DMS53 (cell line): ENCODE measurements around the gene PMPCA.

ENCODE experiments used
- DNase-seq: peaks from one replicate; lab custom pipeline; 2025; lab: John Stamatoyannopoulos, UW

PMPCA gene

DNA sequence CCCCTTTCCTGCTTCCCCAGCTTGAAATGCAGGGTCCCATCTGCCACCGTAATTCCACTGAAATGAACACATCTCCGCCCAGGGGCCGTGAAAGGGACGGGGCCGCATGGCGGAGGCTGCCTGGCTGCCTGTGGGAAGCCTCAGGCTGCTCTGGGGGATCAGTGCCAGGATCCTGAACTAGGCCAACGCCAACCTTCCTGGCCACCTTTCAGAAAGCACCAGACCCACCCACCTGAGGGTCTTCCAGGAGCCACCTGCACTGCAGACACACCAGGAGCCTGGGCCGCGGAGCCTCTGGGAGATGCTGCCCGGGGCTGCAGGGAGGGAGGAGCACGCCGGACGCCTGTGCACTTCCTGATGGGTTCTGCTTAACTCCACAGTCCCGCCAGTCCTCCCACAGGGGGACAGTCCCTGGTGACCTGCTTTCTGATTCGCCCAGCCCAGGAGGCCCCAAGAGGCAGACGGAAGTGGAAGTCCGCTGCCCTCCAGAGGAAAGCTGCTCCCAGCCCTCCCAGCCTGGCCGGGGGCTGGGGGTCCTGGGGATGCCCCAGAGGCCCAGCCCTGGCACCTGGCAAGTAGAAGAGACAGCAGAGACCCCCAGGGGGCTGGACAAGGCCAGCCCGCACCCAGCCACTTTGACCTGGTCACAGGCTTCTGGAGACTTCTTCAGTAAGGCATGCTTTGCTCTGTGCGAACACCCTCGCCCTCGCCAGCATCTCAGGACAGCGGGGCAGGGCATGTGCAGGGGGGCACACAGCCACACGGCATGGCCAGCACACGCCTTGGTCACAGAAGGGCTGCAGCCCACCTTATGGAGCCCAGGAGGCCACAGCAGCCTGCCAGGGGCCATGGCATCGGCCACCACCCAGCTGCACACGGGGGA, 36.9 kb upstream of the PMPCA start, which contains the start of gene CARD9:
Gene CARD9 (minus strand): TSS at position 370 of the 883 bp plus-strand sequence. CDS start 1,591 bp downstream, outside the sequence.
- peak; percentile 81 for DNase-seq

DNA sequence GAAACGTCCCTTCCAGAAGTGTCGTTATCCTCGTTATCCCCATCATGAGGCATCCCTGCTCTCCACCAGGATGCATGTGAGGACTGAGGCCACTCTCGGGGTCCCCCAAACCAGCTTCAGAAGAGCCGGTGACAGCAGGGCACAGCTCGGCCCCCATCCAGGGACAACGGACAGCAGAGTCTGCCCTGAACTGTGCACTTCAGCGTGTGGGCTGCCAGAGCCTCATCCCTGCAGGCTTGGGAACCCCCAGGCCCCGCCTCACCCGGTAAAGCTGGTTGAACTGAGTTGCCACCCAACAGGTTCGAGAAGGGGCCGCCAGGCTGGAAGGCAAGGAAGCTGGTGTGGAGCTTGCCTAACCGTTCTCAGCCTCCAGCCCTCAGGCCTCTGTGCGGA, 36.3 kb upstream of the PMPCA start:
- DNase-seq, result no peak

DNA sequence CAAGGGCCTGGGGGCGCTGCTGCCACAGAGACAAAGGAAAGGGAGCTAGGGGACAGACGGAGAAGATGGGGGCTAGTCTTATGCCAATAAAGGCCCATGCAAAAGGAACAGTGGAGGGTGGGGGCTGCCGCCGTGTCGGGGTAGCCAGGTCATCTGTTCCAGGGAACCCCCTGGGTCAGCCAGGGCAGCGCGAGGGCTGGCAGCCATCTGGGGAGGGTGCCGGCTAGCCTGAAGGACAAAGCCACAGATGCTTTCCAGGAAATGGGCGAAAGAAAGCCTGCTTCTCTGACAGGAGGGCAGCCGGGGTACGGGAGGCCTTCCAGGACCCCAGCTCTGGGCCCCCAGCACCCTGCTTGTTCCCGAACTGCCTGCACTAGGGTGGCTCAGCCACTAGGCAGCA, 35.4 kb upstream of the PMPCA start:
- no peak for DNase-seq

DNA sequence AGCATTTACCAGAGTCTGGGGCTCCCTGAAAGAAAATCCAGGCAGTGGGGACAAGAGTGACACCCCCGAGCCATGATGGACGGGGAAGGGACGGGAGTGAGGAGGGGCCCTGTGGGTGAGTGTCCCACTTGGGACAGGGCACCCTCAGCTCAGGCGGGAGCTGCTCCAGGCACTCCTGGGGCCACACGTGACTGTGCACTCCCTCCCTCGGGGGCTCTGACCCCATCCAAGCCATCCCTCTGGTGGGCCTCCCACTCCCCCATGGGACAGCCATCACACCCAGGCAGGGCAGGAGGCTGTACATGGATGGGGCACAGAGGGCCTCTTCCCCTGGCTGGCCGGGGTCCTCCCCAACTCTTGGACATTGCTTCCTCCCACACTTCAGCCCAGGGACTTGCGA, 34.0 kb upstream of the PMPCA start:
- DNase-seq, result no peak

DNA sequence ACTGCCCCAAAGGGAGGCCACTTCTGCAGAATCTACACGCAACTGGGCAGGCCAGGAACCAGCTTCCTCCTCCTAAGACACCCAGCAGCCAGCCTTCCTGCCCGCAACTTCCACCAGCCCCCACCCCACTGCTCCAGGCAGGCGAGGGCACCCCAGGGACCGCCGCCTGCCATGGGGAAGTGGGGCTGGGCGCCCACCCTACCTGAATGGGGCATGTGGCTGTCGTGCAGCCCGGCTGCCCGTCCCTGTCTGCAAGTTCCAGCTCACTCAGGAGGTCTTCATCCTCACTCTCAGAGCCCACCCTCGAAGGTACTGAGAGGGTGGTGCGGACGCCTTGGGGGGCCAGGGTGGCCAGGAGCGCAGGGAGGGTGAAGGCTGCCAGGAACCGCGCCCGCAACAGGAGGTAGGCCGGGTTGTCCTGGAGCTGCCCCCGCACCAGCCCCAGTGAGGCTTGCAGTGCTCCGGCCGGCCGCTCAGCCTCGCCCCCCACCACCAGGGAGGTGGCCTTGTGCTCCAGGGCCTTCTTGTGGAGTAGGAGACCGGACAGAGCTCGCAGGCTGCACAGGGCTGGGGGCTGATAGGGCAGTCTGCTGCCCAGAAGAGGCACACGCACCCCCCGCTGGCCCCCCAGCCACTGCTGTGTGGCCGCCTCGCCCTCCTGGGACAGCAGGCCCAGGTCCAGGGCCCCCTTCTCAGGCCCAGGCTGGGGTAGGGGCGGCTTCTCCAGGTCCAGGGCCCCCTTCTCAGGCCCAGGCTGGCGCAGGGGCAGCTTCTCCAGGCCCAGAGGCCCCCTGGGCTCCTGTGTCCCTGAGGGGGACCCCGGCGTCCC, 32.9 kb upstream of the PMPCA start:
- DNase-seq, result no peak

DNA sequence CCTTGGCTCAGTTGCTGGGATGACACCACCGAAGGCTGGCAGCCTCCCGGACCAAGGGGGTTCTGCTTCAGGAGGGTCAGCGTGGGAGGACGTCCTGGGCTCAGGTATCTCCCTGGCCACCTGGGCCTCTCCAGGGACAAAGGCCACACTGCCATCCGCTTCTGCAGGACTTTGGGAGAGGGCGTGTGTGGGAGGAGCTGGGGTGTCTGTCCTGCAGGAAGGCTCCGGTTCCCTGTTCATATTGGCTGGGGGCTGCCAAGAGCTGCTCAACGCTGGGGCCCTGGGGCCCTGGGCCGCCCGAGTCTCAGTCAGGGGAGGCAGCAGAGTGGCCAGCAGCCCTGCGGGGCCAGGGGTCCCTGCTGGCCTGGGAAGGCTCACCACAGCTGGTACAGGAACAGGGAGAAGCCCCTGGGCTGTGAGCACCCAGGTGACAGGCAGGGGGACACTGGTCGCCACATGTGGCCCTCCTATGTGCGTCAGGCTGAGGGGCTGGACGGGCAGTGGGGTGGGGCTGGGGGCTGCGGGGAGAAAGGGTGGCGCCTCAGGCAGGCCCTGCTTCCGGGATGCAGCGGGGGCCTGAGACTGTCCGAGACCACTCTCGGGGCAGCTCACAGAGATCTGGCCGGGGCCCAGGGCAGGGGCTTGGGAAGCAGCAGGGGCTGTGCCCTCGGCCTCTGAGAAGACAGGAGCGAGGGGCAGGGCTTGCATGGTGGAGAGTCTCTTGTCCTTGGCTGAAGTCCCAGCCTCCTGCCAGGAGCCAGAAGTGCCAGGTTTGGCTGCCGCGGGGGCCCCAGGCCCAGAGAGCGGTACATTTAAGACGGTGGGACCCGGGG, 32.1 kb upstream of the PMPCA start:
- no peak for DNase-seq

DNA sequence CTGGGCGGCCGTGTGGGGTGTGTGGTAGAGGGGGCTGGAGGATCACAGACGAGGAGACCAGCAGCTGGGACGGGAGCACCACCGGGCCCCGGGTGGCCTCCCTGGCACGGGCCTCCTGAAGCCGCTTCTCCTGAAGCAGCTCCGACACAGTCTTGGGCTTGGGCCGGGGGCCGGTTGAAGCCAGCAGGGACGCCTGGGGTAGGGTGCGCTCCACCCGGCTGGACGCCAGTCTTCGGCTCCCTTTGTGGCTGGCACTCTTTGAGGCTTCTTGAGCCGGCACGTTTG, 31.5 kb upstream of the PMPCA start:
- no peak for DNase-seq

DNA sequence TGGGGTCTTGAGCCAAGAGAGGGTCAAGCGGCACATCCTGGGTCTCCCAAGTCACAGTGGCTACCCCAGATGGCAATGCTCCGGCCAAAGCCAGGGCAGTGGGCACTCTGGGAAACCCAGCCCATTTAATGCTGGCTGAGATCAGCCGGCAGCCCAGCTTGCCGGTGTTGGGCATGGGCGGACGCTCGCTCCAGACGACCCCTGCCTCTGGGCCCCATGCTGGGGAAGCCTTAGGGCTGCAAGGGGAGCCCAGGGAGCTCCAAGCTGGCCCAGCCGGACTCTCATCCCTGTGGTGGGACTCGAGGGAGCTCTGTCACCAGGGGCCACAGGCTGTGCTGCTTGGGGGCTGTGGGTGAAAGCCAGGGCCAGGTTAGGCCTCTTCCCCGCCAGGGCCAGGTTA, 31.1 kb upstream of the PMPCA start:
- DNase-seq, result no peak

DNA sequence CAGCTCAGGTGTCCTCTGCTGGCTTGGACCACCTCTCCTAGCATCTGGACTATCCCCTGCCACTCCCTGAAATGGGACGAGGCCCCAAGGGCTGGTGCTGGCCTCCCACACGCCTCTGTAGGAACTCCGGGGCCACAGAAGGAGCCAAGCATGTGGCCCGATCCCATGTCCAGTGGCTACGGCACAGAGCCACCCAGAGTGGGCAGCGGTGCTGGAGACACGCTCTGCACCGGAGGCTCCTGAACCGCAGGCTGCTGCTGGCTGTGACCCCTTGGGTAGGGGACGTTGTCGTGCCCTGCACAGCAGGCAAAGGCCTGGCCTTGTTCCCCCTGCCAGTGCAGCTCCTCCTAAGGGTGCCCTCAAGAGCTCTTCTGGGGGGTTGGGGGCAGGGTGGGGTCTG, 30.6 kb upstream of the PMPCA start:
- no peak for DNase-seq

DNA sequence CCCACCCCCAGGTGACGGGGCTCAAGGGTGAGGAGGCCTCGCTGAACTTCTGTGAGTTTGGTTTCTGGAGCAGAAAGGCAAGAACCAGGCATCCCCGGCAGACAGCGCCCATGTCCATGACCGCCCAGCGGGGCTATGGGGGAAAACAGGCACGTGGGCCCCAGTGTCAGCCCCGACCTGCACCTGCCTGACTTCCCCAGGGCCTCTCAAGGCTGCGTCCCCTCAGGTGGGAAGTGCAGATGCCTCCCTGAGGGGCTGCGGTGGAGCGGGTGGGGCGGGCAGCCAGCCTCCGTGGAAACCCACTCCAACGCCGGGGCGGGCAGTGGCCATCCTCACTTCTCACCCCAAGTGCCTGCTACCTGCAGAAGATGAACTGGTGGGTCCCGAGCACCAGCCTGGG, 30.1 kb upstream of the PMPCA start:
- DNase-seq, result no peak

DNA sequence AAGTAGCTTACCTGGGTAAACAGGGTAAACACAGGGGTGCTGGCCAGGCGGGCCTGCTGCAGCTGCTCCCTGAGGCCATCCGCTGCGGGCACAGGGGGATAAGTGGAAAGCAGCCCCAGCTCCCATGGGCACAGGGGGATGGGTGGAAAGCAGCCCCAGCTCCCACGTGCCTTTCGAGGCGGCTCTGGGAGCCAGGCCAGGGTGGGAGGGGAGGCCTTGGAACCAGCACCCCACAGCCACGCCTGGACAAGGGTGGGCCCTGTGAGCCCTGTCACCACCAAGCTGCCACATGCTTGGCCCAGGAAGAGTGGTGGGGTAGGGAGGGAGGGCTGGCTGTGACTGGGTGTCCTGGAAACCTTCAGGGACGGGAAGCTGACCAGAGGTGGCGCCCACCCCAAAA, 29.1 kb upstream of the PMPCA start:
- DNase-seq, result no peak

DNA sequence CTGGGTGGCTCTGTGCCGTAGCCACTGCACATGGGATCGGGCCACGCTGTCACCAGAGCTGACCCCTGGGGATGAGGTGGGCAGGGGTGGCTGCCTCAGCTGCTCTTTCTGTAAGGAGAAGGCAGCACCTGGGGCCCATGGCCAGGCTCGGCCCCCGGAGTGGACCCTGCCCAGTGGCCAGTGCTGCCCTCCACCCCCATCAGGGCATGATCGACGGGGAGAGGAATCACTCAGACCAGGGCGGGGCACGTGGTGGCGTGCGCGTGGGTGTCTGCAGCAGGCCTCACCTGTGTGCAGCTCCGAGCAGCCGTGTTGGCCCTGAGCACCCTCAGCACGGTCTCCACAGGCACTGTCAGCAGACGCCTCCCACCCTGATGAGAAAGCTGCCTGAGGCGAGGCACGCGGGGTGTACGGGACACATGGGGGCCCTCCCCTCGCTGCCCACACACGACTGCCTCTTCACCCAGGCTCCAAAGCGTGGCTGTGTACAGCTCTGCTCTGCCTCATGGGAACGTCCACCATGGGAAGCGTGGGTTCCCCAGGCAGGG, 28.4 kb upstream of the PMPCA start:
- no peak for DNase-seq

DNA sequence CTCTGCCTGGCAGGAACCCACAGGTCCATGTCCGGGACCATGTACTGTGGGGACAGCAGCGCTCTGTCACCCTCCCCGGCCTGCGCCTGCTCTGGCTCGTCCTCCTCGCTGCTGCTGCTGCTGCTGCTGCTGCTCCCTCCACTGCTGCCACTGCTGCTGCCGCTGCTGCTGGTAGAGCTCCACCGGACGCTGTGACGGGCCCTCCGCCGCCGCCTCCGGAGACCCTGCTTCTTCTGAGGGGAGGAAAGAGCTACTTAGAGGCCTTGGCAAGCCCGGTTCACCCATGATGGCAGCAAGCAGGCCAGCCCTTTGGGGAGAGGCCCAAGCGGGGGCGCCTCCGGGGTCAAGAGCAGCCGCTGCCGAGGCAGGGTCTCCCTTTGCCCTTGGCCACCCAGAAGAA, 27.0 kb upstream of the PMPCA start:
- no peak for DNase-seq

DNA sequence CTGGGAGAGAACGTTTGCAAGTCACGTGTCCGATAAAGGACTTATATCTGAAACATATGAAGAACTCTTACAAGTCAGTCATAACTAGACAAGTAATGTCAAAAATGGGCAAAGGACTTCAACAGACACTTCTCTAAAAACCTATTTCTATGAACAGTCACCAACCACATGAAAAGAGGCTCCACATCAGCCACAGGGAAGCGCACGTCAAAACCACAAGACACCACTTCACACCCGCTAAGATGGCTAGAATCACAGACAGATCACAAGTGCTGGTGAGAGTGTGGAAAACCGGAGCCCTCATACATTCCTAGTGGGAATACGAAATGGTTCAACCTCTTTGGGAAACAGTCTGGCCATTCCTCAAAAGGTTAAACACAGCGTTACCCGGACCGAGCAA, 25.4 kb upstream of the PMPCA start:
- no peak for DNase-seq

DNA sequence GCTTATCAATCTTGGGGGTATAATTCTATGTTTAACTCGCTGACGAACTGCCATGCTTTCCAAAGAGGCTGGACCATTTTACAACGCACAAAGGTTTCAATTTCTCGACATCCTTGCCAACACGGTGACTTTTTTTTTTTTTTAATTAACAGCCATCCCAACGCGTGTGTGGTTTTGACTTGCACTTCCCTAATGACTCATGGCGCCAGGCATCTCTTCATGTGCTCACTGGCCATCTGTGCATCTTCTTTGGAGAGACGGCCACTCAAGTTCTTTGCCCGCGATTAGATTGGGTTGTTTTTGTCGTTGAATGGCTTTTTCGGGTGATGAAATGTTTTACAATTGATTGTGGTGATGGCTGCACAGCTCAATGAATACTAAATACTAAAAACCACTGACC, 24.4 kb upstream of the PMPCA start:
- DNase-seq, result no peak

DNA sequence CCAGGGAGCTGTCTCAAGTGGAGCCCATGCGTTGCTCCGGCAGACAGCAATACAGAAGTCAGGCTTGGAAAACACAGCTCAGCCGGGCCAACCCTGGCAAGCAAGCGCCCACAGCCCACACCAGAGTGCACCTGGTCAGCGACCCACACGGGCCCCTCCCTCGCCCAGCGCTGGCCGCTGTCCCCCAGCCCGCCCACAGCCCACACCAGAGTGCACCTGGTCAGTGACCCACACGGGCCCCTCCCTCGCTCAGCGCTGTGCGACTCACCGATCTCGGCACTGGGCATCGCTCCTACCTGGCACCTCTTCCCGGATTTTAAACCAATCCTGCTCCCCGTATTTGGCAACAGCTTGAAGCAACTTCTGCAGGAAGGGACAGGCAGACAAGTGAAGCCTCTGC, 23.2 kb upstream of the PMPCA start:
- no peak for DNase-seq

DNA sequence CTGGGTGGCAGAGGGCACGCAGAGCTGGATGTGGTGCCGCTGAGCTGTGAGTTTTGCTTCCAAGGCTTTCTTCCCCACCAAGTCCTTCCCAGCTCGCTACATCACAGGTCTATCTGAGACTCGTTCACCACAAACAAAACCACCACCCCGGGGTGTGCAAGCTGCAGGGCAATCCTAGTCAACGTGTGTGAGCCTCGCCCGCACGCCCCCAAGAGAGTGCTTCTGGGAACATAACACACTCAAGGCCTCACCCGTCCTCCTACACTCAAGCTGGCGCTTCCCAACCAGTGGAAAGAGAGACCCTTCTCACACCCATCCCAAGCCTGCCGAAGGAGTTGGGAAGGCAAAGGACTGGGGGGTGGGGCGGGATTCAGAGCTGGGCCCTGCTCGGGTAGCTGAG, 21.1 kb upstream of the PMPCA start:
- no peak for DNase-seq

DNA sequence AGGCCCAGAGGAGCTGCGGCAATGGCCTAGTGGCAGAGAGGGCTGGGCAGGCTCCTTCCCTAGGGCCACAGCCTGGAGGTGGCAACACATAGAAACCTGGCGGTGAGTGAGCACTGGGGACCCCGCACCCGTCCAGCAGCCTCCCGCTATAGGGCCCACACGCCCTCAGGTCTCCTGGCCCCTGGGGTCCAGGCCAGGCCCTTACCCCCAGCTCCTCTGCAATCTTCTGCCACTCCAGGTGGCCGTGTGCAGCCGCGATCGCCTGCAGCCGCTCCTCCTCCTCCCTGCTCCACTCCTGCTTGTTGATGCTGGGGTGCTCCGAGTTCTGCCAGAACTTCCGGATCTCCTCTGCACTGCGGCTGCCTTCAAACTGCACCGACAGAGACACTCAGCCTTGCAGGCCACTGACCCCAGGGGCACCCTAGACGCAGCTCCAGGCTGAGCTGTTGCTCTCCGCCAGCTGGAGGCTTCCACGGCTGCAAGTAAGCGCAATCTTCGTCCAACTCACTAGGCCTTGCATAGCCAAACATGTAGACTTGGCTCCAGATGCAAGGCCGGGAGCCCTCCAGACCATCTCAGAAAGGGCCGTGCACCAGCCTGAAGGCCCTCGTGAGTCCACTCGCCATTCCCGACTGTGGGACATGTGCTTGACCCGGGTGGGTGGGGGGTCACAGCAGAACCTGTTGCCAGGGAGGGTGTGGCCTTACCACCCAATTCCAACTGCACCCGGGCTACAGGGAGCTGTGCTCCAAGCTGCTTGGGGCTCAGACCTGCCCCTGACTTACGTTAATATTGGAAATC, 18.5 kb upstream of the PMPCA start:
- no peak for DNase-seq

DNA sequence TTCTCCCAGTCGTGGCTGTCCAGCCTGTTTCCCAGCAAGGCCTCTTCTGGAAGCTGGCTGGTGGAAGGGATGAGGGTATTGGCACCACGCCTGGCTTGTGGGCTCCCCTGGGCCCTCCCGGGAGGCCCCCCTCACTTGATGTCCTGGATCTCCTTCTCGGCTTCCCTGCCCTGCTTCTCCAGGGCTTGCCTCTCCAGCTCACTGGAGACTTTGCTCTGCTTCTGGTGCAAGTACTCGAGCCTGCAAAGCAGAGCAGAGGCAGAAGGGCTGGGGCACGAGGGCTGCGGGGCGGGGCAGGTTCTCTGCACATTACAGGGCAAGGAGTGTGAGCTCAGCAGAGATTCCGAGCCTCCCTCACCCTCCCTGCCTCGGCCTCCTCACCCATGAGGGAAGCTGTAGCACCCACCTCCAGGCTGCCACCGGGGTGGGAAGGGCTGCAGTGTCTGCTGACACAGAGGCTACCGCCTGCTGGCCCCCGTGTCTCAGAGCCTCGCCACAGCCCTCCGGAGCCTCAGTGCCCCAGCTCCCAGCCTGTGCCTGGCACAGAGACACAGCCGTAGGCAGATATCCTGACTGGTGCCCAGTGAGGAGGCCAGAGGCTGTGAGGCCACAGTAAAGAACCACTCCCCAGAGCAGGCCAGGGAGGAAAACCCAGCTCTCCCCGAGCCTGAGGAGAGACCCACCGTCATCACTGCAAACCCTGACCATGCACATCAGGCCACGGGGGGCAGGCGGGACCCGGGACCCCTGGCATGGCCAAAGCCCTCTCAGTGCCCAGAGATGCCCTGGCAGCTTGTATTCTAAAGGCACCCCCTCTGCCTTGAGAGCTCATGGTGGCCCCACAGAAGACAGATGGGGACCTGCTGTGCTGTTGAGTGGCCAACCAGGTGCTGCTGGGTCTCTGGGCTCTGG, 17.7 kb upstream of the PMPCA start:
- DNase-seq, result no peak

DNA sequence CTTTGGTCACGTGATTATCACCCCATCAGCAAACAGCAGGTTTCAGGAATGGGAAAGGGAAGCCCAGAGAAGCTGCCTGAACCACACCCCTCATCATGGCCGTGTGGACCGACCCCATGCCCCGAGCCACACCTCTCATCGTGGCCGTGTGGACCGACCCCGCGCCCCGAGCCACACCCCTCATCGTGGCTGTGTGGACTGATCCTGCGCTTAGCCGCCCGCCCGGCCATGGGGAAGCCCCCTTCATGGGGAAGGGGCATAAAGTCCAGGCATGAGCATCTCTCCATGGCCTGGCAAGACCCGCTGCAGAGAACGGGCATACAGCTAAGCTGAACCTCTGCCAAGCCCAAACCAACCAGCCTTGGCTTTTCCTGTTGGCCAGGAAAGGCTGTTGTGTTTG, 16.9 kb upstream of the PMPCA start:
- no peak for DNase-seq
